HG02981 (cell line): Measurements from ENCODE around the gene SORT1.
"Not testable (repeated sequence)": the region's sequence is repeated elsewhere in the genome, so short reads cannot be mapped to it uniquely, and the experiment has no call there.

Experiments used
- ATAC-seq: cut with Tn5 transposase; IDR thresholded peaks from one replicate; pipeline ENCODE4 v1.9.1; 2021; ENCODE audit warnings: mild to moderate bottlenecking, moderate library complexity; ENCODE audit not compliant: unreplicated experiment

The SORT1 gene

GRCh38 chr1:109397581-109398342 lies at the start of gene SORT1:
SORT1 (minus strand) TSS chr1:109397918; CDS start chr1:109397892, 26 bp downstream.
- peak; percentile 75 for ATAC-seq

- not testable (repeated sequence) for ATAC-seq
Measured at GRCh38 chr1:109445949-109446695, 48.4 kb upstream of the SORT1 start.

- no peak for ATAC-seq
Measured at GRCh38 chr1:109444346-109444745, 46.6 kb upstream of the SORT1 start.

DNA sequence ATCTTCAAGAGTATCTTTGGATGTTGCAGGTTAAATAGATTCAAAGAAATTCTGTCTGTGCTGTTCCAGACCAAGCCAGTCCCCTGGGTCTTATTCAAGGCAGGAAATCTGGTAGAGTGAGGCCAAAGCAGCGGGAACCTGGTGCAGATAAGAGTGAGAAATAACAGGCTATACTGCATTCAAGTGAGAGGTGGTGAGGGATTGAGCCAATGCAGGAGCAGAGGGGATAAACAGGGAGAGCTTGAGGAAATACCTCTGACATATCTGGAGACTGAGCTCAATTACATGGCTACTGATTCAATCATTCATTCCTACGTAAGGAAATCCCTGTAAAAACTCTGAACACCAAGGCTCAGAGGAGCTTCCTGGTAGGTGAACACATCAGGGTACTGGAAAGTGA lies 45.8 kb upstream of the SORT1 start:
- no peak for ATAC-seq

DNA sequence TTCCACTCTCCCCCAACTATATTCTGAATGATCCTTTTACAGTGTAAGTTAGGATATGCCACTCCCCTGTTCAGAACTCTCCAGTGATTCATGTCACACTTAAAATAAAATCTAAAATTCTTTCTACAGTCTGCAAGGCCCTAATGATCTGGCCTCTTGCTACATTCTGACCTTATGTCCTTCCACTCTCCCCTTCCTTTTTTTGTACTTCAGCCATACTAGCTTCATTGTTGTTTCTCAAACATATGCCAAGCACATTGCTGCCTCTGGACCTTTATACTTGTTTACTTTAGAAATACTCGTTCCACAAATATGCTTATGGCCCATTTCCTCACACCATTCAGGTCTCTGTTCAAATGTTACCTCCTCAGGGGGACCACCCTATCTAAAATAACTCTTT lies 43.4 kb upstream of the SORT1 start:
- no peak for ATAC-seq

GRCh38 chr1:109438798-109439297 lies 41.1 kb upstream of the SORT1 start:
- no peak for ATAC-seq

- no peak for ATAC-seq
Measured at GRCh38 chr1:109434484-109434883, 36.8 kb upstream of the SORT1 start.

GRCh38 chr1:109433322-109433721 lies 35.6 kb upstream of the SORT1 start:
- no peak for ATAC-seq

GRCh38 chr1:109432336-109432735 lies 34.6 kb upstream of the SORT1 start:
- ATAC-seq: no peak

DNA sequence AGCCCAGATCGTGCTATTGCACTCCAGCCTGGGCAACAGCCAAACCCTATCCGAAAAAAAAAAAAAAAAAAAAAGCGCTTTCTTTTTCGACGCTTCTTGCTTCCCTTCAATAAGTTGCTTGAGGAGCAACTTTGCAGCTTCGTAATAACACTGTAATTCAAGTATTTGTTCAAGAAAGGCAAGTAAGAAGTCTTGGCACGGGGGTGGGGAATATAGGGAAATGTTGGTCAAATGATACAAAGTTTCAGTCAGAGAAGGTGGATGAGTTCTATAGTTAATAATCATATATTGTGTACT lies 29.4 kb upstream of the SORT1 start:
- ATAC-seq: no peak

GRCh38 chr1:109426281-109427170 lies 28.8 kb upstream of the SORT1 start, which contains the start of gene PSMA5:
PSMA5 (minus strand) TSS chr1:109426448; CDS start chr1:109426330, 118 bp downstream.
- peak; percentile 96 for ATAC-seq

DNA sequence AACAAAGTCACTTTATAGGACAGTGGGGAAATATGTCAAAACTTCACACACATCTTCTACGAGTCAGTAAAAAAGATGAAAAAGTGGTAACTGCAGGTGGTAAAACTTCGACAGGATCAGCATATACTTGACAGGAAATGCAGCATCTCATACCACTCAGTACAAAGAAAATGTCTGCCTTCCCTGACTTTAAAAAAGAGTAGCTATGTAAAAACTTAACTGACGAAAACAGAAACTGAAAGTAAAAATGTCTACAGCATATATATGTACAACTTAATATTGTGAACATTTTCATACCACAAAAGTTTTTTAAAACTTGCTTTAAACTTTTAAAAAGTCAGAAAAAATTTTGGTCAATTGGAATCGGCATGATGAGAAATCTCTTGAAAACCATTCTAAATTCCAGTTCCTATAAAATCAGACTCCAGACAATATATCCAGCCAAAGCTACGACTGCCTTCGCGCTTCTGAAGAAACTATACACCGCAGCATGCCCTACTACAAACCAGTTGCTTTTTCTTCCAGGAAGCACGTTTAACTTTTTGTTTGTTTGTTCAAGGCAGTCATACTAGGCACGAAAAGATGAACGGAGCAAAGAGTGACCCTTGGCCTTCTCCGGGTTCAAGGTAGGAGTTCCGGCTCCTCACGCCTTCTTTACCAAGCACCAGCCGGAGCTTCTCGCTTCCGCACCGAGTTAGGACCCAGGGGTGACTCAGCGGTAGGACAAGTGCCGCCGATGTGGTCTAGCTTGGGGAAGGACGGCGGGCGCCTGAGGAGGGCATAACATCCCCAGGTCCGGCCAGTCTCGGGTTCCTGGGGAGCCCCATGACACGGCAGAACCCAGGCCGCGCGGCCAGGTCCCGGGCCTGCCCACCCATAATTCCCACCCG lies 27.9 kb upstream of the SORT1 start:
- peak; percentile 31 for ATAC-seq

DNA sequence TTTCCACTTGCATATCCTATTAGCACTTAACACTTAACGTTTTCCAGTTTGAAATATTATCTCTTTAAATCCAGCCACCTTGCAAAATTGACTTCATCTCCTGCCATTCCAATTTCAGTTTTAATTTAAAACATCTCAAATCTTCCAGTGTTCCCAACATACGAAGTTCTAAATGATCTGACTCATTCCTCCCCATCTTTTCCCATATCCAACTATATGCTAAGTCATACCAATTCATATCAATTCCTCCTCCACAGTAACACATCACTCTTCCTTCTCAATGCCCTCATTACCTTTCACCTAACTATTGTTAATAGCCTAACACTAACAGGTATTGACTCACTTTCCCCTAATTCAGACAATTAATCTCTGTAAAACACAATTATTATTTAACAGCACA lies 25.8 kb upstream of the SORT1 start:
- ATAC-seq: no peak

- ATAC-seq: no peak
Measured at GRCh38 chr1:109412551-109412950, 14.8 kb upstream of the SORT1 start.

DNA sequence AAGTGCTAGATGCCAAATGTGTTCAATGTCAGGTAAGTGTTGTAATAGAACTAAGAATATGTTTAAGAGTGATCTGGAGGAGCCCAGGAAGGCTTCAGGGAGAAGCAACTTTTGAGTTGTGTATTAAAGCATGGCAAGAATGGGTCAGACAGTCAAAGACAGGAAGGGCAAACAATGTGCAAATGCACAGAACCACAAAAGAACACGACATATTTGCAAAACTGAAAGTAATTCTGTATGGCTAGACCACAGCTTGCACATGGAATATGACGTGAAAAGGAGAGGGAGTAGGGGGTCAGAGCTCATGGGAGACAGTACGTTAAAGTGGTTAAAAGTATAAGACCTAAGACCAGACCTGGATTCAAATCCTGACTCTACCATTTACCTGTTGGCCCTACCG lies 7.1 kb upstream of the SORT1 start:
- ATAC-seq: no peak

GRCh38 chr1:109402025-109402424 lies 4.3 kb upstream of the SORT1 start:
- ATAC-seq: no peak

- no peak for ATAC-seq
Measured at GRCh38 chr1:109400035-109400655, 2.4 kb upstream of the SORT1 start.

DNA sequence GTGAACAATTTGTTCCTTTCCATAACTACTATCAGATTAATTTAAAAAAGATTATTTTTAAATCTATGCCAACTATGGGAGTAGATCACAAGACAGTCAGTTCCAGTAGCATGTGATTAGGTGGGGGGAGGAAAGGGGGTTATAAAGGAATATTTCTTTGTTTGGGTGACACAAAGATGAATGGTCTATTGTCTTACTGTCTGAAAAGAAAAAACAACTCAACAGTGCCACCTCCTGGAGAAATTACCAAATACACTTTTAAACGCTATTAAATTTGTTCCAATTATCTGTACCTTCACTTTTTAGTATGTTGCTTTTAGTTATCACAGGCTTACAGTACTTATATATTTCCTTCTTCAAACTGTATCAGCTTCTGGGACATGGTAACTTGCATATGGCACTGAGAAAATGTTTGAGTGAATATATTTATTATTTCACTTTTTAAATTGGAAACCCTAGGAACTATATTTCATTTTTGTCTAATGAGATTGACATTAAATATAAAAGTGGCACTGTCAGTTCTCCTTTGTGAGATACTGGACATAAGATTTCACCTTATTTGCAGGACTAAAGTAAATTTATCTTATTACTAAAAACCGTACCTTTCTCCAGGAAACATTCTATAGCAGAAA lies 1.7 kb upstream of the SORT1 start:
- no peak for ATAC-seq
